GM12872 (cell line): ENCODE results near the gene TPGS1.

ENCODE experiments used
- TF ChIP-seq, protein P1 (sequence below): IDR thresholded peaks from 3 replicates; pipeline ENCODE4 v1.5.1; 2011; ENCODE audit warnings: low read depth, mild to moderate bottlenecking, low read length, moderate library complexity; ENCODE audit not compliant: insufficient read depth

The TPGS1 gene

DNA sequence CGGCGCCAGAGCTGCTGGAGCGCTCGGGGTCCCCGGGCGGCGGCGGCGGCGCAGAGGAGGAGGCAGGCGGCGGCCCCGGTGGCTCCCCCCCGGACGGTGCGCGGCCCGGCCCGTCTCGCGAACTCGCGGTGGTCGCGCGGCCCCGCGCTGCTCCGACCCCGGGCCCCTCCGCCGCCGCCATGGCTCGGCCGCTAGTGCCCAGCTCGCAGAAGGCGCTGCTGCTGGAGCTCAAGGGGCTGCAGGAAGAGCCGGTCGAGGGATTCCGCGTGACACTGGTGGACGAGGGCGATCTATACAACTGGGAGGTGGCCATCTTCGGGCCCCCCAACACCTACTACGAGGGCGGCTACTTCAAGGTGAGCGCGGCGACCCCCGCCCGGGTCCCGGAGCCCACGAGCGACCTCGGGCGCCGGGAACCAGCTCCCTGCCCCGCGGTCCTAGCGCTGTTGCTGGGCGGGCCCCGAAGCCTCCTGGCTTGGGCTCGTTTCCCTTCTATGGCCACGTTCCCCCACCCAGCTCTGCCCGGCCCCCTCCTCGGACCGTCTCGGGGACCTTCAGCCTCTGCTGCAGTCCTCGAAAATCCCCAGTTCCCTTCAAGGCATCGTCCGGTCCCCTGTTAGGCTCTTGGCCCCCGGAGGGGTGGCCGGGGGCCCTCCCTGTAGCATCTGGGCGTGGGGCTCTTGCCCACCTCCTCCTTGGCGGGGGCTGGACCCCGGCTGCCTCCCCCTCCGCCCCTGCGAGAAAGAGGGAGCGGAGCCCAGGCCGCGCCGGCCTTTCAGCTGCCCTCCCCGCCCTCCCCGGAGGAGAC, 24.7 kb downstream of the TPGS1 start, which contains the start of gene CDC34:
Gene CDC34 (plus strand): TSS at position 8 of the 808 bp plus-strand sequence. CDS start 172 bp downstream, at position 180.
- TF ChIP-seq, protein P1, sequence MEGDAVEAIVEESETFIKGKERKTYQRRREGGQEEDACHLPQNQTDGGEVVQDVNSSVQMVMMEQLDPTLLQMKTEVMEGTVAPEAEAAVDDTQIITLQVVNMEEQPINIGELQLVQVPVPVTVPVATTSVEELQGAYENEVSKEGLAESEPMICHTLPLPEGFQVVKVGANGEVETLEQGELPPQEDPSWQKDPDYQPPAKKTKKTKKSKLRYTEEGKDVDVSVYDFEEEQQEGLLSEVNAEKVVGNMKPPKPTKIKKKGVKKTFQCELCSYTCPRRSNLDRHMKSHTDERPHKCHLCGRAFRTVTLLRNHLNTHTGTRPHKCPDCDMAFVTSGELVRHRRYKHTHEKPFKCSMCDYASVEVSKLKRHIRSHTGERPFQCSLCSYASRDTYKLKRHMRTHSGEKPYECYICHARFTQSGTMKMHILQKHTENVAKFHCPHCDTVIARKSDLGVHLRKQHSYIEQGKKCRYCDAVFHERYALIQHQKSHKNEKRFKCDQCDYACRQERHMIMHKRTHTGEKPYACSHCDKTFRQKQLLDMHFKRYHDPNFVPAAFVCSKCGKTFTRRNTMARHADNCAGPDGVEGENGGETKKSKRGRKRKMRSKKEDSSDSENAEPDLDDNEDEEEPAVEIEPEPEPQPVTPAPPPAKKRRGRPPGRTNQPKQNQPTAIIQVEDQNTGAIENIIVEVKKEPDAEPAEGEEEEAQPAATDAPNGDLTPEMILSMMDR, result no peak

GRCh38 chr19:532561-533363, 25.5 kb downstream of the TPGS1 start:
- TF ChIP-seq, protein P1, result peak; percentile 50

GRCh38 chr19:533364-534058, 26.2 kb downstream of the TPGS1 start:
- TF ChIP-seq, protein P1, result no peak

- TF ChIP-seq, protein P1, result 0 out of 3 replicates have a peak, but pooled peaks have one; percentile 10
Observed at GRCh38 chr19:534088-534487, 26.8 kb downstream of the TPGS1 start.

- TF ChIP-seq, protein P1, result no peak
Observed at GRCh38 chr19:535017-535835, 27.9 kb downstream of the TPGS1 start.

- TF ChIP-seq, protein P1, result no peak
Observed at GRCh38 chr19:536031-536880, 29.0 kb downstream of the TPGS1 start.
